Measurements from ENCODE around the gene DGKA. TPM values are rescaled to one million over a fixed set of nuclear protein-coding genes. Genes with fewer than 3 reads are reported as not detected.

The DGKA gene
- total and polyA plus RNA-seq, 2 of the 13 experiments (the other 11 are each of a cell fraction or from before 2014, with no cell fraction given): 2.4 to 5.4 TPM

- ATAC-seq (no peak), DNase-seq (ENCODE audit: low spot score) (no peak), FAIRE-seq (no peak)
- H3K9ac ChIP-seq (ENCODE audit: insufficient read depth, low read depth, low read length): no peak overlapping the region
- no peak overlapping the region for H3K27ac ChIP-seq (ENCODE audit: extremely low read length, insufficient read depth, low read length)
- ChIA-PET CTCF (ENCODE audit: low intra/inter-chr PET ratio, low total read pairs) (no interaction called here), POLR2A (interaction anchor here (1.2 kb wide), 1 partner anchor 19 kb away, joined by 3 read pairs; the partner anchor contains the start of gene SUOX)
- no peaks in the 10 kb centered on the region for H3K27me3 ChIP-seq (ENCODE audit: control insufficient read depth in 1 of 2, insufficient read depth in 2 of 2, low read length in 2 of 2)
- BruUV-seq (replicated peaks): no TSS peak
- intact Hi-C loops (cut with micrococcal nuclease; ENCODE audit: unreplicated experiment) (no loop called here), in situ Hi-C loops (cut with HindIII; ENCODE audit: extremely low pct_ligation_motif_present, low pct_unique_long_range_greater_than_20kb) (loop anchor here (10.0 kb wide), 1 partner anchor 56 kb away; no protein-coding TSS in a partner anchor)
- H3K4me3 ChIP-seq (replicated peaks in 1 of 3; ENCODE audit: insufficient read depth in 1 of 3, low read depth in 2 of 3, low read length in 3 of 3): no peak overlapping the region
- no peak overlapping the region for H2AFZ ChIP-seq (ENCODE audit: low read length)
- H3K79me2 ChIP-seq (ENCODE audit: insufficient read depth, low read length): peaks cover 32% of the 10 kb centered on the region
- WGBS (ENCODE audit: low lambda C conversion rate): 96% methylated on average over 7 of the region's 7 CpGs
- H3K4me2 ChIP-seq (ENCODE audit: low read depth, low read length): no peak overlapping the region
- no peaks in the 10 kb centered on the region for H4K20me1 ChIP-seq (ENCODE audit: insufficient read depth, low read length)
- H3K36me3 ChIP-seq (replicated peaks in 1 of 2; ENCODE audit: control insufficient read depth in 1 of 2, insufficient read depth in 2 of 2, low read length in 2 of 2): peaks cover 0 to 20% of the 10 kb centered on the region in 2 experiments; a peak in 4 of 5 replicates
- H3K4me1 ChIP-seq (ENCODE audit: insufficient read depth, low read length): peaks cover 24% of the 10 kb centered on the region
- no peaks in the 10 kb centered on the region for H3K9me3 ChIP-seq (ENCODE audit: low read length)
- TF ChIP-seq ZNF75D (CRISPR knock-in tag; IDR thresholded peaks at IDR 0.05; ENCODE audit: borderline replicate concordance) (no peak), PCBP2 (optimal IDR thresholded peaks at IDR 0.05; ENCODE audit: low read depth, low read length, poor library complexity, severe bottlenecking) (no peak), TIGD3 (CRISPR knock-in tag; IDR thresholded peaks at IDR 0.05; ENCODE audit: borderline replicate concordance) (no peak), CEBPZ (IDR thresholded peaks at IDR 0.05; ENCODE audit: low read length) (no peak), GRHL1 (CRISPR knock-in tag; conservative IDR thresholded peaks at IDR 0.05) (no peak), ZNF205 (CRISPR knock-in tag; IDR thresholded peaks at IDR 0.05) (no peak), ARNTL (CRISPR knock-in tag; IDR thresholded peaks at IDR 0.05) (no peak), RBFOX2 (IDR thresholded peaks at IDR 0.05; ENCODE audit: low read depth, low read length) (no peak), ZNF557 (CRISPR knock-in tag; IDR thresholded peaks at IDR 0.05) (no peak)
- TF ChIP-seq, protein P1, sequence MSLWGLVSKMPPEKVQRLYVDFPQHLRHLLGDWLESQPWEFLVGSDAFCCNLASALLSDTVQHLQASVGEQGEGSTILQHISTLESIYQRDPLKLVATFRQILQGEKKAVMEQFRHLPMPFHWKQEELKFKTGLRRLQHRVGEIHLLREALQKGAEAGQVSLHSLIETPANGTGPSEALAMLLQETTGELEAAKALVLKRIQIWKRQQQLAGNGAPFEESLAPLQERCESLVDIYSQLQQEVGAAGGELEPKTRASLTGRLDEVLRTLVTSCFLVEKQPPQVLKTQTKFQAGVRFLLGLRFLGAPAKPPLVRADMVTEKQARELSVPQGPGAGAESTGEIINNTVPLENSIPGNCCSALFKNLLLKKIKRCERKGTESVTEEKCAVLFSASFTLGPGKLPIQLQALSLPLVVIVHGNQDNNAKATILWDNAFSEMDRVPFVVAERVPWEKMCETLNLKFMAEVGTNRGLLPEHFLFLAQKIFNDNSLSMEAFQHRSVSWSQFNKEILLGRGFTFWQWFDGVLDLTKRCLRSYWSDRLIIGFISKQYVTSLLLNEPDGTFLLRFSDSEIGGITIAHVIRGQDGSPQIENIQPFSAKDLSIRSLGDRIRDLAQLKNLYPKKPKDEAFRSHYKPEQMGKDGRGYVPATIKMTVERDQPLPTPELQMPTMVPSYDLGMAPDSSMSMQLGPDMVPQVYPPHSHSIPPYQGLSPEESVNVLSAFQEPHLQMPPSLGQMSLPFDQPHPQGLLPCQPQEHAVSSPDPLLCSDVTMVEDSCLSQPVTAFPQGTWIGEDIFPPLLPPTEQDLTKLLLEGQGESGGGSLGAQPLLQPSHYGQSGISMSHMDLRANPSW (CRISPR knock-in tag; IDR thresholded peaks at IDR 0.05; ENCODE audit: borderline replicate concordance): no peak
Measured at GRCh38 chr12:55978393-55978792, 47.4 kb downstream of the DGKA start.
